Upper lobe of left lung (tissue), 6 donors: Measurements from ENCODE around the gene CD80. TPM values are rescaled to one million over a fixed set of nuclear protein-coding genes. Genes with fewer than 3 reads are reported as not detected.

Source experiments
- ATAC-seq, 2 donors: fragments of 200-7000 bp; cut with Tn5 transposase; one replicate each; pipeline ENCODE4 v1.9.1; 2022; ENCODE audit warnings: mild to moderate bottlenecking in 2 of 2, moderate library complexity in 2 of 2; ENCODE audit not compliant: low FRiP score in 2 of 2
- DNase-seq, 2 donors: peaks; one replicate each; pipeline ENCODE4 v3.0.0-alpha.2; 2019 to 2020
- H3K27ac ChIP-seq, 4 donors: fragments of 200-600 bp; sonication (generic); one replicate each; pipeline ENCODE4 v1.5.1; 2016 to 2019
- H3K27me3 ChIP-seq, 4 donors: fragments of 200-600 bp; sonication (generic); one replicate each; pipeline ENCODE4 v1.5.1; 2017 to 2019
- H3K36me3 ChIP-seq, 4 donors: fragments of 200-600 bp; sonication (generic); one replicate each; pipeline ENCODE4 v1.5.1; 2016 to 2019
- H3K4me1 ChIP-seq, 4 donors: fragments of 200-600 bp; sonication (generic); one replicate each; pipeline ENCODE4 v1.5.1; 2018 to 2019
- H3K4me3 ChIP-seq, 4 donors: fragments of 200-600 bp; sonication (generic); one replicate each; pipeline ENCODE4 v1.5.1; 2017 to 2019; ENCODE audit warnings: mild to moderate bottlenecking in 2 of 4, moderate library complexity in 1 of 4
- H3K9me3 ChIP-seq, 4 donors: fragments of 200-600 bp; sonication (generic); one replicate each; pipeline ENCODE4 v1.5.1; 2018 to 2019
- EP300 ChIP-seq, 4 donors: sonication (generic); formaldehyde crosslinking; IDR thresholded peaks; one replicate each; pipeline ENCODE4 v1.5.1; 2017; ENCODE audit warnings: antibody characterized with exemption in 4 of 4, control low read depth in 2 of 4
- POLR2A ChIP-seq, 4 donors: fragments of 450-650 bp; IDR thresholded peaks; one replicate each; pipeline ENCODE4 v1.5.1; 2016 to 2017; ENCODE audit warnings: antibody characterized with exemption in 4 of 4, mild to moderate bottlenecking in 2 of 4
- POLR2AphosphoS5 ChIP-seq, 2 donors: sonication (generic); formaldehyde crosslinking; IDR thresholded peaks; one replicate each; pipeline ENCODE4 v1.5.1; 2017; ENCODE audit warnings: antibody characterized with exemption in 2 of 2
- WGBS, 2 donors: methylation state at CpG; one replicate each; pipeline ENCODE4 v1.1.5; 2017 to 2018; 5-methylcytosine and 5-hydroxymethylcytosine counted together
- total RNA-seq, 6 donors: library from RNA; depleted of rRNA in 4 of 6; stranded (reverse); fragments of >200 nt in 4 of 6; gene quantifications; one replicate each; pipeline versions ENCODE4 v1.1.0 to v1.2.1, GENCODE V29; 2016 to 2021
- TF ChIP-seq, protein P1 (sequence below), 6 experiments: fragments of 450-650 bp in 4 of 6; fragments of 200-600 bp in 2 of 6; sonication (generic) in 2 of 6; IDR thresholded peaks; one replicate each; pipeline ENCODE4 v1.5.1; 2016 to 2019; ENCODE audit warnings: antibody characterized with exemption in 6 of 6
- donor health status: DM: no; HTN: no; CAD: no; lungs with moderate emphysema.
- donor health status: DM: no; HTN: yes; CAD: no; lungs with severe emphysema.

Gene CD80
- total RNA-seq, 6 donors from 2014 or later, result 5.8 to 26.4 (median 8.7) TPM

DNA sequence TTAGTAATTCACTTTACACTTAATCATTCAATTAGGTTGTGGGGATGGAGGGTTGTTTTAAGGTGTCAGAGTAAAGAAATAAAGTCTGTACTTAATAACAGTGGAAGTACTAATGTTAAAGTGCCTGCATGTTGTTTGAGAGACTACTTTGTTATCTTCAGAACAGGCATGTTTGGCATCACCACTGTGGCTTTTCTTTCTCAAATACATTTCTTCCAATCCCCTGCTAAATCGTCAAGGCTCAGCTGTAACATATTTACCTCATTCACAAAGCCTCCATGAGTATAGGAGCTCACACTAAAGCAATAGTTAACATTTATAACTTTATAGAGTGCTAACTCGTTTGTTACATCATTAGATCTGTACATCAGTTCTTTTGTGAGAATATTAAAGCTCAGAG lies 58.5 kb downstream of the CD80 start:
- Histone ChIP-seq H3K27ac (peak overlapping the region in 2 of 4 donors; percentile 22 to 92), H3K4me1 (peaks cover 25 to 42% (median 28%) of the 10 kb centered on the region in 4 donors), H3K36me3 (peaks cover 3 to 30% (median 9%) of the 10 kb centered on the region in 4 donors), H3K27me3 (no peaks in the 10 kb centered on the region), H3K4me3 (no peak overlapping the region), H3K9me3 (no peaks in the 10 kb centered on the region)
- 39 to 44% methylated on average over 2 of the region's 2 CpGs for WGBS, 2 donors
- DNase-seq (no peak), ATAC-seq (no peak)
- TF ChIP-seq POLR2AphosphoS5 (IDR thresholded peaks at IDR 0.05) (no peak), POLR2A (IDR thresholded peaks at IDR 0.05) (no peak), EP300 (IDR thresholded peaks at IDR 0.05) (no peak)
- TF ChIP-seq, protein P1, sequence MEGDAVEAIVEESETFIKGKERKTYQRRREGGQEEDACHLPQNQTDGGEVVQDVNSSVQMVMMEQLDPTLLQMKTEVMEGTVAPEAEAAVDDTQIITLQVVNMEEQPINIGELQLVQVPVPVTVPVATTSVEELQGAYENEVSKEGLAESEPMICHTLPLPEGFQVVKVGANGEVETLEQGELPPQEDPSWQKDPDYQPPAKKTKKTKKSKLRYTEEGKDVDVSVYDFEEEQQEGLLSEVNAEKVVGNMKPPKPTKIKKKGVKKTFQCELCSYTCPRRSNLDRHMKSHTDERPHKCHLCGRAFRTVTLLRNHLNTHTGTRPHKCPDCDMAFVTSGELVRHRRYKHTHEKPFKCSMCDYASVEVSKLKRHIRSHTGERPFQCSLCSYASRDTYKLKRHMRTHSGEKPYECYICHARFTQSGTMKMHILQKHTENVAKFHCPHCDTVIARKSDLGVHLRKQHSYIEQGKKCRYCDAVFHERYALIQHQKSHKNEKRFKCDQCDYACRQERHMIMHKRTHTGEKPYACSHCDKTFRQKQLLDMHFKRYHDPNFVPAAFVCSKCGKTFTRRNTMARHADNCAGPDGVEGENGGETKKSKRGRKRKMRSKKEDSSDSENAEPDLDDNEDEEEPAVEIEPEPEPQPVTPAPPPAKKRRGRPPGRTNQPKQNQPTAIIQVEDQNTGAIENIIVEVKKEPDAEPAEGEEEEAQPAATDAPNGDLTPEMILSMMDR (IDR thresholded peaks at IDR 0.05), result no peak

DNA sequence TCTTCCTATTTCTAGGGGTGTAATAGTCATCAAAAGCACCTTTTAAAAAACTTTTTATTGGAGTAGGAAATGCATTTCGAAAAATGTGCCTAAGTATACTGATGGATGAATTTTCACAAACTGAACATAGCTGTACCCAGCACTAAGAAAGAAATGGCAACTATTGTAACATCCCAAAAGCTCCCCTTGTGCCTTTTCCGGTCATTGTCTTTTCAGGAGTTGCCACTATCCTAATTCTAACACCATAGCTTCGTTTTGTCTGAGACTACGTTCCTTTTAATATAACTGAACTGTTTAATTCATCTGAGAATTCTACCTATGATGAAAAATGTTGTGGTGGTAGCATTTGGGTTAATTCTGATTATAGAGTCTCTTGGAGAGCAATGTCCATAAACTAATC lies 59.1 kb downstream of the CD80 start:
- 83 to 89% methylated on average over 4 of the region's 4 CpGs for WGBS, 2 donors
- H3K4me3 ChIP-seq, result peak overlapping the region in 1 of 4 donors; percentile 87
- no peak for DNase-seq
- no peak for TF ChIP-seq POLR2A (IDR thresholded peaks at IDR 0.05)
- TF ChIP-seq, protein P1 (IDR thresholded peaks at IDR 0.05), result no peak
- no peak for TF ChIP-seq EP300 (IDR thresholded peaks at IDR 0.05)
- no peak for TF ChIP-seq POLR2AphosphoS5 (IDR thresholded peaks at IDR 0.05)
- H3K27ac ChIP-seq, result peak overlapping the region in 2 of 4 donors; percentile 22 to 92
- H3K4me1 ChIP-seq, result peaks cover 25 to 42% (median 28%) of the 10 kb centered on the region in 4 donors
- H3K9me3 ChIP-seq, result no peaks in the 10 kb centered on the region
- ATAC-seq, result no peak
- peaks cover 1 to 24% (median 5%) of the 10 kb centered on the region in 4 donors for H3K36me3 ChIP-seq
- H3K27me3 ChIP-seq, result no peaks in the 10 kb centered on the region

DNA sequence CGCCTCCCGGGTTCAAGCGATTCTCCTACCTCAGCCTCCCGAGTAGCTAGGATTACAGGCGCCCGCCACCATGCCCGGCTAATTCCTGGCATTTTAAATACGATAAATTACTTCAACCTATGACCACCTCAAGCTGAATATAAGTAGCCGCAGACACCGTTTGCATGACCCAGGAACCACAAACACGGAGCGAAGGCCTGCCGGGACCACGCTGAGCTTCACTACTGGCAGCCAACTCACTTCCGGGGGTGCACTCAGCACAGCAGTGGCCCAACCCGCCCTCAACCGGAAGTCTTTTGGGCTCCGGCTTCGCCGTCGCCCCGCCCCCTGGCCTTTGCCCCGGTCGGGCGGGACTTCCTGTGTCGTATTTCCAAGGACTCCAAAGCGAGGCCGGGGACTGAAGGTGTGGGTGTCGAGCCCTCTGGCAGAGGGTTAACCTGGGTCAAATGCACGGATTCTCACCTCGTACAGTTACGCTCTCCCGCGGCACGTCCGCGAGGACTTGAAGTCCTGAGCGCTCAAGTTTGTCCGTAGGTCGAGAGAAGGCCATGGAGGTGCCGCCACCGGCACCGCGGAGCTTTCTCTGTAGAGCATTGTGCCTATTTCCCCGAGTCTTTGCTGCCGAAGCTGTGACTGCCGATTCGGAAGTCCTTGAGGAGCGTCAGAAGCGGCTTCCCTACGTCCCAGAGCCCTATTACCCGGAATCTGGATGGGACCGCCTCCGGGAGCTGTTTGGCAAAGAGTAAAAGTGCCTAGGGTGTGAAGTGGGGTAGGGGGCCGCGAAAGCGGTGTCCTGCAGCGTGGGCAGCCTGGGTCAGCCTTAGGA lies 61.0 kb downstream of the CD80 start, which contains the start of gene TIMMDC1:
Gene TIMMDC1 (plus strand): TSS at position 362 of the 826 bp plus-strand sequence. CDS start 187 bp downstream, at position 549.
- no peaks in the 10 kb centered on the region for H3K27me3 ChIP-seq
- H3K4me1 ChIP-seq, result peaks cover 25 to 42% (median 28%) of the 10 kb centered on the region in 4 donors
- peak; percentile 100 for ATAC-seq
- peak within 1 kb of the TSS; percentile 90 to 97 (median 94) for H3K27ac ChIP-seq
- H3K9me3 ChIP-seq, result no peaks in the 10 kb centered on the region
- peak within 1 kb of the TSS; percentile 58 to 88 (median 76) for H3K4me3 ChIP-seq
- TF ChIP-seq POLR2AphosphoS5 (IDR thresholded peaks at IDR 0.05) (peak; percentile 93 to 94), EP300 (IDR thresholded peaks at IDR 0.05) (peak in 1 of 4 donors; percentile 26), POLR2A (IDR thresholded peaks at IDR 0.05) (peak; percentile 53 to 93 (median 84))
- TF ChIP-seq, protein P1 (IDR thresholded peaks at IDR 0.05), result no peak
- DNase-seq, result peak; percentile 99
- peaks cover 0 to 5% (median 0%) of the 10 kb centered on the region in 4 donors for H3K36me3 ChIP-seq
- WGBS, 2 donors, result 0 to 1% methylated on average over 20 to 52 of the region's 58 CpGs

DNA sequence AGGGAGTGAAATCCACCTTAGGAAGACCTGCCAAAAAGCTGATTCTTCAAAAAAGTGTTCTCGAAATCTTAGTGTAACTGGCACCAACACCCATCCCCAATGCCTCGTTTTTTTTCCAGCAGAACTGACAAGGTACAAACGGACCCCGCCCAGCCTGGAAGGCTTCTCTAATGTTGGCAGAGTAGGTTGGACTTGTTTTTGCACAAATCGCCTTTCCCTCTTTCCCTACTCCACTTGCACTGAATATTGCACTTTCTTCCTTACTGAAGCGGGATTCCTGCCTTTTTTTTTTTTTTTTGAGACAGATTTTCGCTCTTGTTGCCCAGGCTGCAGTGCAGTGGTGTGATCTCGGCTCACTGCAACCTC lies 61.6 kb downstream of the CD80 start:
- Histone ChIP-seq H3K36me3 (peaks cover 0 to under 1% (median 0%) of the 10 kb centered on the region in 4 donors), H3K4me3 (peak overlapping the region; percentile 53 to 88 (median 76)), H3K9me3 (no peaks in the 10 kb centered on the region), H3K27me3 (no peaks in the 10 kb centered on the region), H3K27ac (peak overlapping the region; percentile 90 to 97 (median 94)), H3K4me1 (peaks cover 25 to 42% (median 28%) of the 10 kb centered on the region in 4 donors)
- DNase-seq (peak in 1 of 2 donors; percentile 46), ATAC-seq (peak; percentile 4 to 18)
- 9% methylated on average over 8 of the region's 8 CpGs for WGBS, 2 donors
- TF ChIP-seq, protein P1 (IDR thresholded peaks at IDR 0.05), result no peak
- TF ChIP-seq POLR2AphosphoS5 (IDR thresholded peaks at IDR 0.05) (no peak), EP300 (IDR thresholded peaks at IDR 0.05) (no peak), POLR2A (IDR thresholded peaks at IDR 0.05) (no peak)
